T-helper 2 cell treated with Interferon-gamma antibody and Interleukin-4, amounts not matched to agents 100 ng/mL and 5 ng/mL, for 36 hours (primary cell): ENCODE data around the gene MCRIP2. TPM values are rescaled to one million over a fixed set of nuclear protein-coding genes. Genes with fewer than 3 reads are reported as not detected.

Experiments
- intact Hi-C: fragments of 100-400 bp; cut with micrococcal nuclease; formaldehyde crosslinking; loops from one replicate; pipeline ENCODE4 v1.15.1; 2023
- total RNA-seq: library from RNA; stranded (reverse); gene quantifications from 2 replicates; pipeline ENCODE4 v1.2.3, GENCODE V29; 2022

The MCRIP2 gene
- total RNA-seq, 1 donor from 2014 or later, result 24.5 TPM

DNA sequence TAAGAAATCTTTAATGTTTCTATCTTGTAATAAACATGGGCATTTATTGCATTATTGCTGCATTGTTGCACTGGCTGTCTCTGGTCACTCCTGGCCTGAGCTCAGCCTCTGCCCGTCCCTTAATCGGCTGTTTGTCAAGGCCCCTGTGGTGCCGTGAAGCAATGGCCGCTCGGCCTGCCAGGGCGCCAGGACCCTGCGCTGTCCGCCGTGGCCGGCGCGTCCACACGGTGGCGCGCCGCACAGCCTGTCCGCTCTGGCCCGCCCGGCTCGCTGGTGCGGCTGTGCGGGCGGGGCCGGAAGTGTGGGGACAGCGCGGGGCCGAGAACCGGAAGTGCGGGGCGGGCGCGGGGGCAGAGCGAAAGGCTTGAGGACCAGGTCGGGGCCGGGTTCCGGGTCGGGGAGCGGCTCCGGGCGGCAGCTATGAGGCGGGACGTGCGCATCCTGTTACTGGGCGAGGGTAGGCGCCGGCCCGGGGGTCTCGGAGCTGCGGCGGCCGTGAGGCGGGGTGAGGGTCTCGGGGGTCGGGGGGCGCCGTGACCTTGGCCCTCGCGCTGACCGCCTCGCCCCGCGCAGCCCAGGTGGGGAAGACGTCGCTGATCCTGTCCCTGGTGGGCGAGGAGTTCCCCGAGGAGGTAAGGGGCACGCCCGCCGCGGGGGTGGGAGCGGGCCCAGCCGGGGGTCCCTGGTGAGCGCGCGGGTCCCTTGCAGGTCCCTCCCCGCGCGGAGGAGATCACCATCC lies 26.3 kb downstream of the MCRIP2 start, which contains the start of gene RHOT2:
Gene RHOT2, plus strand, starts transcription at position 353 of the 739 bp plus-strand sequence. Its CDS starts 68 bp downstream, at position 421.
- intact Hi-C loops, result loop anchor here (1.0 kb wide), 1 partner anchor 11 kb away; no protein-coding TSS in a partner anchor

GRCh38 chr16:668519-669171 lies 27.0 kb downstream of the MCRIP2 start:
- intact Hi-C loops, result loop anchor here (1.0 kb wide), 1 partner anchor 11 kb away; no protein-coding TSS in a partner anchor

GRCh38 chr16:669666-670065 lies 28.0 kb downstream of the MCRIP2 start:
- intact Hi-C loops, result no loop called here

- intact Hi-C loops, result no loop called here
These were observed 29.1 kb downstream of the MCRIP2 start for GRCh38 chr16:670485-671352.

- intact Hi-C loops, result no loop called here
These were observed 29.9 kb downstream of the MCRIP2 start for GRCh38 chr16:671353-672131.

DNA sequence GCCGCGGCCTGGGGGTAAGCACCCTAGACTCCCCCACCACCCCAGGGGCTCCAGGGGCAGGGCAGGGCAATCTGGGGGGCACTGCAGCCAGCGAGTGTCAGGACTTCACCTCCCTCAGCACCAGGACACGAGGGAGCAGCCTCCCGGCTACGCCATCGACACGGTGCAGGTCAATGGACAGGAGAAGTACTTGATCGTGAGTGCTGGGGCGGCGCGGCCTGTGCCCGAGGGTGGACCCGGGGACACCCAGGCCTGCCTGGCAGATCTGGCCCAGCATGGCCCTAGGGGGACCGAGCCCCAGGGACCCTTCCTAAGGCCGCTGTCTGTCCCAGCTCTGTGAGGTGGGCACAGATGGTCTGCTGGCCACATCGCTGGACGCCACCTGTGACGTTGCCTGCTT lies 30.7 kb downstream of the MCRIP2 start:
- intact Hi-C loops, result no loop called here

- intact Hi-C loops, result no loop called here
These were observed 31.2 kb downstream of the MCRIP2 start for GRCh38 chr16:672851-673250.

DNA sequence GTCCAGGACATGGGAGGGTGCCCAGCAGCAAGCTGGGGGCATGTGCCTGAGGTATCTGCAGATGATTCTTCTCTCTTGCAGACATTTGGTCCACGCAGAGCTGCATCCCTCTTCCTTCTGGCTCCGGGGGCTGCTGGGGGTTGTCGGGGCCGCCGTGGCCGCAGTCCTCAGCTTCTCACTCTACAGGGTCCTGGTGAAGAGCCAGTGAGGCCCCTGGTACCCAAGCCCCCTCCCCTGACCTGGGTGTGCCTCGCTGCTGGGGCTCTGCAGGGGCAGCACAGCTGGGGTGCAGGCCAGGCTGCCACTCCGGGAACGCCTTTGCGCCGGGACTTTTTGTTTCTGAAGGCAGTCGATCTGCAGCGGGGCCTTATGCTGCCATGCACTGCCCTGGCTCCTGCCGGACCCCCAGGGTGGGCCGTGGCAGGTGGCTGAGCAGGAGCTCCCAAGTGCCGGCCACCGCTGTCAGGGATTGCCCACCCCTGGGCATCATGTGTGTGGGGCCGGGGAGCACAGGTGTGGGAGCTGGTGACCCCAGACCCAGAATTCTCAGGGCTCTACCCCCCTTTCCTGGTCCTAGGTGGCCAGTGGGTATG lies 31.9 kb downstream of the MCRIP2 start:
- intact Hi-C loops, result no loop called here

- intact Hi-C loops, result no loop called here
These were observed 32.7 kb downstream of the MCRIP2 start for GRCh38 chr16:674214-674881.

GRCh38 chr16:674968-675883 lies 33.6 kb downstream of the MCRIP2 start, which contains the start of gene RHBDL1:
TSS of gene RHBDL1 (plus strand) at chr16:675671. CDS start at chr16:675791, 120 bp downstream.
- intact Hi-C loops, result no loop called here

DNA sequence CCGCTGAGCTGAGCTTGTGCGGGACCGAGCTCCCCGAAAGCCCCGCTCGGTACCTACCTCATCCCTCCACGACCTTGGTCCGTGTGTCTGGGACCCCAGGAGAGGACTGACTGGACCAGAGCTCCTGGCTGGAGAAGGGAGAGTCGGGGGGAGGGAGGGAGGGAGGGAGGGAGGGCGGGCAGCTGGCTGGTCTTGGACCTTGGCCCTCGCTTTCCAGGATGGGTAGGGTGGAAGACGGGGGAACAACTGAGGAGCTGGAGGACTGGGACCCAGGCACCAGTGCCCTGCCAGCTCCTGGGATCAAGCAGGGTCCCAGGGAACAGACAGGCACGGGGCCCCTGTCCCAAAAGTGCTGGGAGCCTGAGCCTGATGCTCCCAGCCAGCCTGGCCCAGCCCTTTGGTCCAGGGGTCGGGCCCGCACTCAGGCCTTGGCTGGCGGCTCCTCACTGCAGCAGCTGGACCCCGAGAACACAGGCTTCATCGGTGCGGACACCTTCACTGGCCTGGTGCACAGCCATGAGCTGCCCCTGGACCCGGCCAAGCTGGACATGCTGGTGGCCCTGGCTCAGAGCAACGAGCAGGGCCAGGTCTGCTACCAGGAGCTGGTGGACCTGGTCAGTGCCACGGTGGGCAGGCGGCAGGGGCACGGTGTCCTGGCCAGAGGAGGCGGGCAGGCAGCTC lies 34.4 kb downstream of the MCRIP2 start:
- intact Hi-C loops, result no loop called here

DNA sequence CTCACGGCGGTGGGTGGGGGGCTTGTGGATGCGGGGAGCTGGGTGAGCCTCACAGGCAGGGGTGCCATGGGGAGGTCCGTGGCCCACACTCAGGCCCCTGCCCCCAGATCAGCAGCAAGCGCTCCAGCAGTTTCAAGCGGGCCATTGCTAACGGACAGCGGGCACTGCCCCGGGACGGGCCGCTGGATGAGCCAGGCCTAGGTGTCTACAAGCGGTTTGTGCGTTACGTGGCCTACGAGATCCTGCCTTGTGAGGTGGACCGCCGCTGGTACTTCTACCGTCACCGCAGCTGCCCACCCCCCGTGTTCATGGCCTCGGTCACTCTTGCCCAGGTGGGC lies 34.9 kb downstream of the MCRIP2 start:
- intact Hi-C loops, result no loop called here

- intact Hi-C loops, result no loop called here
These were observed 35.3 kb downstream of the MCRIP2 start for GRCh38 chr16:676913-677312.

GRCh38 chr16:677316-678190 lies 35.9 kb downstream of the MCRIP2 start:
- intact Hi-C loops, result no loop called here

DNA sequence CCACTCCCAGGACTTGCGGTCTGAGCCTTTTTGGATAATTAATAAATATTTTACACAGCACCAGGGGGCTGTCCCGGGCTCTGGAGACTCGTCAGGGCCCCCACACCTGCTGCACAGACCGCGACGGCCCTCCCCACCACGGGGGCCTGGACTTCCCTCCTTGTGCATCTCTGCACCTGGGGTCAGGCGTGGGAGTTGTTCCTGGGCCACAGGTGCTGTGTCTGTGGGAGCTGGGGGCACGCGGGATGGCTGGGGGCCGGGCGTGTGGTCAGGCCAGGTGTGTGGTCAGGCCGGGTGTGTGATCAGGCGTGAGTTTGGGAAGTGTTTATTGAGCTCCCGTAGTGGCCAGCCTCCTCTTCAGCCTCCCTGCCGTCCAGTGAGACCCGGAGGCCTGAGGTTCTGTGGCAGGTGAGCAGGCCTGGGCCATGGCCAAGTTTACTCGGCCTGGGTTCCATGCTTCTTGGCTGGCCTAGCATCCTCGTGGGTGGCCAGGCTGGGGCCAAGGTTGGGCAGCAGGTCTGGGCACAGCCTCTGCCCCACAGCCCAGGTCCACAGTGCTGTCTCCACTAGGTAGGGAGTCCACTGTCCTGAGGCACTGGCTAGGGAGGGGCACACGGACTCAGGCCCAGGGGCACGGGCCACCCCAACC lies 36.7 kb downstream of the MCRIP2 start:
- intact Hi-C loops, result no loop called here

DNA sequence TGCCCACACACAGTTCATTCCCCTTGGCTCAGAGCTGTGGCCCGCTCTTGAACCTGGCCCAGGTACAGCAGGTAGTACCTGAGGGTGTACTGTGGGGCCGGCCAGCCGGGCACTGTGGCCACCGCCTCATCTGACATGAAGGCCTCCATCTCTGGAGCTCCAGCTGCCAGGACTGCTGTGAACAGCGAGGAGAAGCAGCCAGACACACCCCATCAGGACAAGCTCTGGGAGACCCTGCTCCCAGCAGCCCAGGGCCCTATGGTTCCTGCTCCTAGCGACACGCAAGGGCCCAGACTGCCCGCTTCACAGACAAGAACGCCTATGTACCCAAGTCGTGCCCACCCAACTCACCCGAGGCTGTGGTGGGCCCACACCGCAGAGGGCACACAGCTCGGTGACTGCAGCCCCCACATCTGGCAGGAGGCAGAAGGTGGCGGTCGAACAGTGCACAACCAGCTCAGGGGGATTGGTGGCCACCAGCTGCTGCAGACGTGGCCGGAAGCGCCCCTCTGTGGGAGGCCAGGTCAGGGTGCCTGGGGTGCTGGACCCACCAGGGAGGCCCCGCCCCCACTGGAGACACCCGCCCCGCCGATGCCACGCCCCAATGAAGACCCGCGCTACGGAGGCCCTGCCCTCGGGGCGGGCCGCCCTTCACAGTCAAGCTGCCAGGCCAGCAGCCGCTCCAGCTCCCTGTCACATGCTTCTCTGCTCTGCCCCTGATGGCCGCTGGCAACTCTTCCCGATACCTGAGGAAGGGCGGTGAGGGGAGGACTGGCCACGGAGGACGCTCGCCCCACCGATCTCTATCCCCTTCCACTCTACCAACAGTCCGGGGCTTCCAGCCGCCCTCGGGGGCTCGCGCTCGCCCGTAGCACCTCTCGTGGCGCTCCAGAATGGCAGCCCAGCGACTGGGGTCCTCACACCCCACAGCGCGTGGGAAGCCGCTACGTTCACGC lies 37.5 kb downstream of the MCRIP2 start:
- intact Hi-C loops, result loop anchor here (1.0 kb wide), 1 partner anchor 11 kb away; the partner anchor contains the start of gene RHOT2
